HG03108 (cell line): ENCODE measurements around the gene ACTN2.

Source experiments
- ATAC-seq: cut with Tn5 transposase; IDR thresholded peaks from one replicate; pipeline ENCODE4 v1.9.1; 2021; ENCODE audit warnings: moderate library complexity; ENCODE audit not compliant: unreplicated experiment

ACTN2 gene

DNA sequence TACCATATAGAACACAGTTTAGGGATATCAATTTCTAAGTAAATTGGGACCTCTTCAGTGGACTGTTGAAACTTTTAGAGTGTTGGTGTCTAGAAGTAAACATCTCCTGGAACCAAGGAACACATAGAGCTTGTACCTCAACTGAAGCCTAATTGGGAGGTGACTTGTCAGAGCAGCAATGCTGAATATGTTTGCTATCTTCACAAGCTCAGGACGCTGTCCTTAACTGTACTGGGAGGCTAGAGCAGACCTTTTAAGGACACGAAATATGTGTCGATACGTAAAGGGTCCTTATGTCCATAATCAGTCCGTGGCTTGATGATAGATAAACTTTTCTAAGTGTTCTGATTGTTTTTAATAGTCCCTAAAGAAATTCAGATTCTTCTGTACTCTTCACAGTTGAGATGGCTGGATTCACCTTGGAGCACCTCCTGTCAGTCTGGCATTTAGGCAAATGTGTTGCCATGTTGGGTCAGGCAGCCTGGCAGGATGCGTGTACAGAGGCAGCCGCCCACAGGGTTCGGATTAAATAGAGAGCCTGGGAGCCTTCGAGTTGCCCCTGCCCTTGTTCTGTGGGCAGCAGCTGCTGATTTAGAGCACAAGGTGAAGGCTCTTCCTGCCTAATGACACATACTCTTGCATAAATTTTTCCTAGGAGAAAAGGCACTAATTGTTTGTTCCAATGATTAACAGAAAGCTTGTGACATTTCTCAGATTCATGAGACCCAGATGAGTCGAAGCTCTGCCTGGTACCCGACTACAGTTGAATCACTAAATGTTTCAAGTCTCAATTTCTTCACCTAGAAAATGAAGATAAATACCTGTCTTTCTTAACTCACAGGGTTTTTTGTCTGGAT, 3.6 kb downstream of the ACTN2 start:
- ATAC-seq, result no peak

DNA sequence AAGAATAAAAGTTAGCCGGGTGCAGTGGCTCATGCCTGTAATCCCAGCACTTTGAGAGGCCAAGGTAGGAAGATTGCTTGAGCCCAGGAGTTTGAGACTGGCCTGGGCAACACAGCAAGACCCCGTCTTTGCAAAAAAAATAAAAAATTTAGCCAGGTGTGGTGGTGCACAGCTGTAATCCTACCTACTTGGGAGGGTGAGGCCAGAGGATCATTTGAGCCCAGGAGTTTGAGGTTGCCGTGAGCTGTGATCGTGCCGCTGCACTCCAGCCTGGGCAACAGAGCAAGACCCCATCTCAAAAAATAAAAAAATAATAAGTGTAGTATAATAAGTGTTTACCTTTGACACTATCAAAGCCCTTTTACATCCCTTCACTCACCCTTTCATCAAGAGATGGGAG, 5.0 kb downstream of the ACTN2 start:
- no peak for ATAC-seq

DNA sequence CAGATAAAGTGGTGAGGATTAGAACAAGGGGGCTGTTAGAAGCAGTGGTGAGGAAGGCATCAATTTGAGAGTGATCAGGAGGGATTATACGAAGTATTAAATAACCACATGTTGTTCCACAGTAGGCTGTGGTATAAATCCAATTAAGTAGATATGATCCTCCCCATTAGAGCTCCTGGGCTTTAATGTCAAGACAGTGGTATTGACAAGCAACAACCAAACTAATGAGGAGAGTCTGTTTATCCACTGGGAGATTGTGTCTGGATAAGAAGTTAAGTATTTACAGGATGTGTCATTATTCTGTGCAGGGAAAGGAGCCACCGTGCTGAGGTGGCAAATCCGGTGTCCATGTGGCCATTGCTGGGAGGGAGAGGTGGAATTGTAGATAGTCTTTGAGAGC, 5.8 kb downstream of the ACTN2 start:
- ATAC-seq, result no peak

GRCh38 chr1:236692742-236693141, 6.4 kb downstream of the ACTN2 start:
- no peak for ATAC-seq

GRCh38 chr1:236699366-236699765, 13.1 kb downstream of the ACTN2 start:
- ATAC-seq, result no peak

GRCh38 chr1:236700903-236701302, 14.6 kb downstream of the ACTN2 start:
- ATAC-seq, result no peak

GRCh38 chr1:236701782-236702181, 15.5 kb downstream of the ACTN2 start:
- ATAC-seq, result no peak

- ATAC-seq, result no peak
Measured at GRCh38 chr1:236702791-236703394, 16.6 kb downstream of the ACTN2 start.

- ATAC-seq, result no peak
Measured at GRCh38 chr1:236705771-236706170, 19.5 kb downstream of the ACTN2 start.

GRCh38 chr1:236706183-236706582, 19.9 kb downstream of the ACTN2 start:
- ATAC-seq, result no peak

- no peak for ATAC-seq
Measured at GRCh38 chr1:236710328-236710892, 24.1 kb downstream of the ACTN2 start.

DNA sequence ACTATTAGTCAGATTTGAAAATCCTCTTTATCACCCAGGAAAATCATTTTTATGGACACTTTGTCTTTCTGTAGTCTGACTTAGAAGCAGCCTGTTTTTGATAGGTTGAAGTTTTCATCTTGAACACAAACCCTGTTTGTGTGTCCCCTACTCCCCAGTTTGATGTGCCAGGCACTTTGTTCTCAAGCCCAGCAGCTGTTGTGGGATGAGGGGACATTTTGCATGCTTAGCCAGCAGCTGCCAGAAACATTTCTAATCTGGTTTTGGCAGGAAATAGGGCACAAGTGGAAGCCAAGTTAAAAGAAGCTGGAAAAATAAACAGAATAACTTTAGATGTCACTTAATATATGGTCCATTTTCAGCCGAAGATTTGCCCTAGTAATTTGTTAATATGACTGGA, 29.9 kb downstream of the ACTN2 start:
- no peak for ATAC-seq

DNA sequence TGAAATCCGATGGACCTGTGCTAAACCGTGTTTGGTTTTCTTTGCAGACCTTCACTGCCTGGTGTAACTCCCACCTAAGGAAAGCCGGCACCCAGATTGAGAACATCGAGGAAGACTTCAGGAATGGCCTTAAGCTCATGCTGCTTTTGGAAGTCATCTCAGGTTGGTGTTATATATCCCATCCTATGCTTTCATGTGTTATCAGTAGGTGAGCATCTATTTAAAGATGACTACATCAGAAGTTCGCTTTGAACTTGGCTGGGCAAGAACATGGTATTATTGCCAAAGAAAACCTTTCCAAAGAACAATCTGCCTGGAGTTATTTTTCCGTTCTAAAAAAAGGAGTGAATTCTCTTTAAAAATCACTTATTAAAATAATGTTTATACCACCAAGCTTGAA, 31.5 kb downstream of the ACTN2 start:
- ATAC-seq, result no peak

- ATAC-seq, result no peak
Measured at GRCh38 chr1:236718328-236718727, 32.0 kb downstream of the ACTN2 start.

DNA sequence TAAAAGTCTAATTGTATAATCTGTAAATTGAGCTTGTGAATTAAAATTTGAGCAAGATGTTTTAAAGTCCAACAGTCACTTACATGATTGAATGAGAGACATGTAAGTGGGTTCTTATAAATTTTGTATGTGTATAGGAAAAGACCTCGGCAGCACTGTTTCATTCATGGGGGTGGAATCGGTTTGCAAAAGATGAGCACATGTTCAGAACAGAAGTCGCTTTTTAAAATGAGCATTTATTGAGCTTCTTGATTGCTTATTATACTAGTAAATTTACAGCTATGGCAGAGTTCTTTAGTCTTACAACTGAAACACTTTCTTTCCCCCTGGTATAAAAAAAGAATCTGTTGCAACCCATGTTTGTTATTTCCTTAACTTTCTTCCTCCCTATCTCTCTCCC, 33.9 kb downstream of the ACTN2 start:
- ATAC-seq, result no peak

GRCh38 chr1:236720611-236721010, 34.3 kb downstream of the ACTN2 start:
- ATAC-seq, result no peak

- no peak for ATAC-seq
Measured at GRCh38 chr1:236724049-236724448, 37.8 kb downstream of the ACTN2 start.

GRCh38 chr1:236724506-236724905, 38.2 kb downstream of the ACTN2 start:
- no peak for ATAC-seq

DNA sequence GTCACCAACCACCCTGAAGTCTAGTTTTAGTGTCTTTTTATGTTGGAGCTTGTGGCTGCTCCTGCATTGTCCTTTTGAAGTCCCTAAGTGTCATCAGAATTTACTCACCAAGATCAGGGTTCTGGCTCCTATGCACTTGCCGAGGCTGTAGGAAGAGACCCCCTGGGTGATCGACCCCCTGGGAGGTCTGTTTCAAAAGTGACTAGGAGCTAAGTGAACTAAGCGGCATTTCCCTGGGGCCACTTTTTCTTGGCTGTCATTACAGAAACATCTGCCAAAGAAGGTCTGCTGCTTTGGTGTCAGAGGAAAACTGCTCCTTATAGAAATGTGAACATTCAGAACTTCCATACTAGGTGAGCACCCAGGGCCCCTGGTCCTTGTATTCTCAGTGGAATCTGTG, 39.4 kb downstream of the ACTN2 start:
- ATAC-seq, result no peak

DNA sequence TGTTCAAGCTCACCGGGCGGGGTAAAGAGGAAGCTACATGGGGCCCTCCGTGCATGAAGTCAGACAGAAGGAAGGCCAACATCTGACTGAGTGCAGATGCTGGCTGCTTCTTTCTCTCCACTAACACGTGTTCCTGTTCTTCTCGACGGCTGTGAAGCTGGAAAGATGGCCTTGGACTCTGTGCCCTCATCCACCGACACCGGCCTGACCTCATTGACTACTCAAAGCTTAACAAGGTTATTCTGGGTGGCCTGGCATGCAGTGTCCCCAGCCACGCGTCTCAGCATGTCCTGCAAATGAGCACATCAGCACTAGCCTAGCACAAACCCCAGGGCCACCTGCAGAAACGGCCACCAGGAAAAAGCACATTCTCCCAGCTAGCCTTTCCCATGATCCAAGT, 41.2 kb downstream of the ACTN2 start:
- no peak for ATAC-seq

GRCh38 chr1:236728752-236729151, 42.5 kb downstream of the ACTN2 start:
- ATAC-seq, result no peak

- no peak for ATAC-seq
Measured at GRCh38 chr1:236733653-236734052, 47.4 kb downstream of the ACTN2 start.
